ENCODE results near the gene MARK4.

- TF ChIP-seq, protein P1, sequence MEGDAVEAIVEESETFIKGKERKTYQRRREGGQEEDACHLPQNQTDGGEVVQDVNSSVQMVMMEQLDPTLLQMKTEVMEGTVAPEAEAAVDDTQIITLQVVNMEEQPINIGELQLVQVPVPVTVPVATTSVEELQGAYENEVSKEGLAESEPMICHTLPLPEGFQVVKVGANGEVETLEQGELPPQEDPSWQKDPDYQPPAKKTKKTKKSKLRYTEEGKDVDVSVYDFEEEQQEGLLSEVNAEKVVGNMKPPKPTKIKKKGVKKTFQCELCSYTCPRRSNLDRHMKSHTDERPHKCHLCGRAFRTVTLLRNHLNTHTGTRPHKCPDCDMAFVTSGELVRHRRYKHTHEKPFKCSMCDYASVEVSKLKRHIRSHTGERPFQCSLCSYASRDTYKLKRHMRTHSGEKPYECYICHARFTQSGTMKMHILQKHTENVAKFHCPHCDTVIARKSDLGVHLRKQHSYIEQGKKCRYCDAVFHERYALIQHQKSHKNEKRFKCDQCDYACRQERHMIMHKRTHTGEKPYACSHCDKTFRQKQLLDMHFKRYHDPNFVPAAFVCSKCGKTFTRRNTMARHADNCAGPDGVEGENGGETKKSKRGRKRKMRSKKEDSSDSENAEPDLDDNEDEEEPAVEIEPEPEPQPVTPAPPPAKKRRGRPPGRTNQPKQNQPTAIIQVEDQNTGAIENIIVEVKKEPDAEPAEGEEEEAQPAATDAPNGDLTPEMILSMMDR (IDR thresholded peaks at IDR 0.05; ENCODE audit: low read depth, low read length, missing input control): no peak
- TF ChIP-seq SP1 (IDR thresholded peaks at IDR 0.05) (no peak), TAF1 (conservative IDR thresholded peaks at IDR 0.05) (no peak), ZBTB33 (IDR thresholded peaks at IDR 0.05) (no peak), YY1 (IDR thresholded peaks at IDR 0.05) (no peak), FOXA1 (IDR thresholded peaks at IDR 0.05) (no peak), NR2F2 (IDR thresholded peaks at IDR 0.05) (no peak), JUND (IDR thresholded peaks at IDR 0.05) (no peak), GABPA (IDR thresholded peaks at IDR 0.05 in 1 of 2, conservative IDR thresholded peaks at IDR 0.05 in 1 of 2) (no peak), RAD21 (IDR thresholded peaks at IDR 0.05) (no peak)
- TF ChIP-seq, protein P2, sequence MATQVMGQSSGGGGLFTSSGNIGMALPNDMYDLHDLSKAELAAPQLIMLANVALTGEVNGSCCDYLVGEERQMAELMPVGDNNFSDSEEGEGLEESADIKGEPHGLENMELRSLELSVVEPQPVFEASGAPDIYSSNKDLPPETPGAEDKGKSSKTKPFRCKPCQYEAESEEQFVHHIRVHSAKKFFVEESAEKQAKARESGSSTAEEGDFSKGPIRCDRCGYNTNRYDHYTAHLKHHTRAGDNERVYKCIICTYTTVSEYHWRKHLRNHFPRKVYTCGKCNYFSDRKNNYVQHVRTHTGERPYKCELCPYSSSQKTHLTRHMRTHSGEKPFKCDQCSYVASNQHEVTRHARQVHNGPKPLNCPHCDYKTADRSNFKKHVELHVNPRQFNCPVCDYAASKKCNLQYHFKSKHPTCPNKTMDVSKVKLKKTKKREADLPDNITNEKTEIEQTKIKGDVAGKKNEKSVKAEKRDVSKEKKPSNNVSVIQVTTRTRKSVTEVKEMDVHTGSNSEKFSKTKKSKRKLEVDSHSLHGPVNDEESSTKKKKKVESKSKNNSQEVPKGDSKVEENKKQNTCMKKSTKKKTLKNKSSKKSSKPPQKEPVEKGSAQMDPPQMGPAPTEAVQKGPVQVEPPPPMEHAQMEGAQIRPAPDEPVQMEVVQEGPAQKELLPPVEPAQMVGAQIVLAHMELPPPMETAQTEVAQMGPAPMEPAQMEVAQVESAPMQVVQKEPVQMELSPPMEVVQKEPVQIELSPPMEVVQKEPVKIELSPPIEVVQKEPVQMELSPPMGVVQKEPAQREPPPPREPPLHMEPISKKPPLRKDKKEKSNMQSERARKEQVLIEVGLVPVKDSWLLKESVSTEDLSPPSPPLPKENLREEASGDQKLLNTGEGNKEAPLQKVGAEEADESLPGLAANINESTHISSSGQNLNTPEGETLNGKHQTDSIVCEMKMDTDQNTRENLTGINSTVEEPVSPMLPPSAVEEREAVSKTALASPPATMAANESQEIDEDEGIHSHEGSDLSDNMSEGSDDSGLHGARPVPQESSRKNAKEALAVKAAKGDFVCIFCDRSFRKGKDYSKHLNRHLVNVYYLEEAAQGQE (IDR thresholded peaks at IDR 0.05): no peak
- TF ChIP-seq, protein P3, sequence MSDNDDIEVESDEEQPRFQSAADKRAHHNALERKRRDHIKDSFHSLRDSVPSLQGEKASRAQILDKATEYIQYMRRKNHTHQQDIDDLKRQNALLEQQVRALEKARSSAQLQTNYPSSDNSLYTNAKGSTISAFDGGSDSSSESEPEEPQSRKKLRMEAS (IDR thresholded peaks at IDR 0.05): no peak
Measured at GRCh38 chr19:45250832-45251451, at the start of gene MARK4.

Measured in liver (tissue), 3 donors.